Adipose tissue (tissue), 3 donors: ENCODE data around the gene DYSF. TPM values are rescaled to one million over a fixed set of nuclear protein-coding genes. Genes with fewer than 3 reads are reported as not detected.

ENCODE experiments used
- H3K27ac ChIP-seq: one replicate; pipeline ENCODE4 v1.5.1; 2013; ENCODE audit warnings: low read depth, low read length
- WGBS, 3 donors: extraction: QIAGEN DNeasy Blood & Tissue Kit; methylation state at CpG; one replicate each; pipeline ENCODE4 v1.1.7; 2013; 5-methylcytosine and 5-hydroxymethylcytosine counted together
- polyA plus RNA-seq, 3 donors: library from polyadenylated mRNA; stranded (reverse); fragments of 200-250 nt; gene quantifications; one replicate each; pipeline ENCODE4 v1.2.3, GENCODE V29; 2013
- donor health status: healthy with polysubstance abuse.
- donor health status: Bipolar disorder and iron deficiency.
- donor health status: healthy.

Gene DYSF
- polyA plus RNA-seq, 3 donors, result 1.5 to 24.0 (median 20.7) TPM

GRCh38 chr2:71706836-71707235 is 253.5 kb downstream of the DYSF start:
- WGBS, 3 donors, result 77 to 82% (median 82%) methylated on average over 5 of the region's 5 CpGs
- H3K27ac ChIP-seq, result no peak overlapping the region

GRCh38 chr2:71710367-71711132 is 257.2 kb downstream of the DYSF start:
- 44 to 53% (median 46%) methylated on average over 10 of the region's 10 CpGs for WGBS, 3 donors
- H3K27ac ChIP-seq, result no peak overlapping the region

- H3K27ac ChIP-seq, result no peak overlapping the region
- 63 to 69% (median 66%) methylated on average over 8 of the region's 8 CpGs for whole genome bisulfite sequencing, 3 donors
These were observed 257.9 kb downstream of the DYSF start for GRCh38 chr2:71711133-71711855.

GRCh38 chr2:71712158-71712818 is 258.9 kb downstream of the DYSF start:
- H3K27ac ChIP-seq, result no peak overlapping the region
- 95 to 97% (median 96%) methylated on average over 8 of the region's 8 CpGs for WGBS, 3 donors

- no peak overlapping the region for H3K27ac ChIP-seq
- WGBS, 3 donors, result 87 to 89% (median 89%) methylated on average over 11 of the region's 11 CpGs
These were observed 260.5 kb downstream of the DYSF start for GRCh38 chr2:71713581-71714580.

- WGBS, 3 donors, result 86 to 94% (median 94%) methylated on average over 4 of the region's 4 CpGs
- H3K27ac ChIP-seq, result no peak overlapping the region
These were observed 261.4 kb downstream of the DYSF start for GRCh38 chr2:71714601-71715240.

GRCh38 chr2:71715241-71715750 is 261.9 kb downstream of the DYSF start:
- 91 to 93% (median 92%) methylated on average over 6 of the region's 6 CpGs for WGBS, 3 donors
- H3K27ac ChIP-seq, result no peak overlapping the region

DNA sequence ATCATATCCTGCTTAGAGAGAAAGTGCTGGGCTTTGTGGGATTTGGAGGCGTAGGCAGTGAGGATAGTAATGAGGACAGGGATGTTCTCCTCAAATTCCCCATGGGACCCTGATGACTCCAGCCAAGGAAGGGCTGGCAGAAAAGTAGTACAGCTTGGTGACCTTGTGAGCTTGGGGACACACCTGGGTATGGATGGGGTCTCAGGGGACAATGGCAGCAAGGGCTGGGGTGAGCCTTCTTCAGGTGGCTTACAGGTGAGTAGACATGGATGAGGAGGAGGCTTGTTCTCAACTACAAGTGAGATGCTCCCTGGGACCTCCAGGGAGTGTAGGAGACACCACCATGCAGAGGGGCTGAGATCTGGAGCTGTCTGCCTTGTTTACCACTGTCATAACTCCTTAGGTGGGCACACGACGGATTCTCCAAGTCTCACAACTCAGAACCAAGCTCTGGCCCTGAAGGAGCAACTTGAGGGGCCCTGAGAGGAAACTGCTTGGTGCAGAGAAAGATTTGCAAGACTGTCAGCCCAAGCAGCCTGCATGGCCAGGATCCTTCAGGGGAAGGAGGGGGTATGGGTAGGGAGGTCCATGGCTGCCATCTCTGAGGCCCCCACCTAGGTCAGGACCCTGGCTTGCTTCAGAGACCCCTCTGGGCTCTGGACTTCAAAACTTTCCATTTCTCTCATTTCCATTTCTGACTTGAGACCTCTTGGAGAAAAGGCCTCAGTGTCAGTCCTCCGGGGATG is 262.8 kb downstream of the DYSF start:
- H3K27ac ChIP-seq, result no peak overlapping the region
- WGBS, 3 donors, result 84 to 91% (median 89%) methylated on average over 4 of the region's 4 CpGs

- no peak overlapping the region for H3K27ac ChIP-seq
- WGBS, 3 donors, result 40 to 49% (median 43%) methylated on average over 17 of the region's 17 CpGs
These were observed 263.6 kb downstream of the DYSF start for GRCh38 chr2:71716697-71717624.

GRCh38 chr2:71718686-71719085 is 265.3 kb downstream of the DYSF start:
- 45 to 69% (median 64%) methylated on average over 1 of the region's 1 CpG for WGBS, 3 donors

DNA sequence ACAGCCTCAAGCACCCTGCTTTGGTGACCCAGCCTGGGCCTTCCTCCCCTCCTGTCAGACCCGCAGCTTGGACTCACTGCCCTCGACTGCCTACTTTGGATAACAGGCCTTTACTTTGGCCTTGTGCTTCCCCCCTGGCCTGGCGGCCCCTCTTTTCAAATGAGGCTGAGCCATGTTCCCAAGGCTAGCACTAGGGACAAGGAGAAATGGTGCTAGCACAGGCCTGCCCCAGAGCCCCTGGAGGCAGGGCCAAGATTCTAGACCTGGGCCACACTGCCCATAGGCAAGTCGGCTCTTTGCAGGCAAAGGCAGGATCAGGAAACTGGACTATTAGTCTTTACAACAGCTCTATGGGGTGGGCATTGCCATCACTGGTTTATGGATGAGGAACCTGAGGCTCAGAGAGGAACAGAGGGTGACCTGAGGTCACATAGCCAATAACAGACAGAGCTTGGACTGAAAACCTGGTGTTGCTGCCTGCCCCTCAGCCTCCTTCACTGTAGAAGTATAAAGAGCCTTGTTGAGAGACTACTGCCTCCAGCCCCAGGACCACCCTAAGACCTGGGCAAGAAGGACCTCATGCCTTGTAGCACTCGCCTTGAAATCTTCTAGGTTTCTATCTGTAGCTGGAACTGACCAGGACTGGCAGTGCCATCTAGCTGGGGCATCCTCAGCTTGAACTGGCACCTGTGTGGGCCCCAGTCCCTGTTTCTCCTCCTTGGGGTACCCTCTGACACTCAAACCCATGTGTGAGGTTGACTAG is 266.3 kb downstream of the DYSF start:
- 91 to 96% (median 92%) methylated on average over 5 of the region's 5 CpGs for WGBS, 3 donors
- H3K27ac ChIP-seq, result no peak overlapping the region

More at GRCh38 chr2:71718686-71719085, 265.3 kb downstream of the DYSF start:
- no peak overlapping the region for H3K27ac ChIP-seq

DNA sequence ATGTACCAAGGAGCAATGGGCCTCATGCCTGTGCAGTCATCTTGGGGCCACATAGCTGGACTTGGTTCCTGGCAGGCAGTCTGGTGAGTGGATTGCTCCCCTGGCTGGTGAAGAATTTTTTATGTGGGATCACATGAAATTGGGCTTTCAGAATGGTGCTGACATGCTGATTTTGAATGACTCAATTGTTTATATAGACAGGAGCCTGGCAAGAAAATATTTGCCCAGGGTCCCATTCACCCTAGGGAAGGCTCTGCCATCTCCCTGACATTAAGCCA is 266.9 kb downstream of the DYSF start:
- H3K27ac ChIP-seq, result no peak overlapping the region

GRCh38 chr2:71720596-71721361 is 267.4 kb downstream of the DYSF start:
- H3K27ac ChIP-seq, result no peak overlapping the region
- 58 to 83% (median 73%) methylated on average over 4 of the region's 4 CpGs for WGBS, 3 donors

GRCh38 chr2:71721362-71721665 is 268.0 kb downstream of the DYSF start:
- WGBS, 3 donors, result 29 to 56% (median 38%) methylated on average over 1 of the region's 1 CpG
- H3K27ac ChIP-seq, result no peak overlapping the region

GRCh38 chr2:71721669-71722068 is 268.3 kb downstream of the DYSF start:
- H3K27ac ChIP-seq, result no peak overlapping the region
- 30 to 53% (median 46%) methylated on average over 2 of the region's 2 CpGs for whole genome bisulfite sequencing, 3 donors
